ENCODE results near the gene DHRS12. TPM values are rescaled to one million over a fixed set of nuclear protein-coding genes. Genes with fewer than 3 reads are reported as not detected.

The DHRS12 gene
- total RNA-seq, 1 experiment from 2014 or later, result 8.8 TPM

DNA sequence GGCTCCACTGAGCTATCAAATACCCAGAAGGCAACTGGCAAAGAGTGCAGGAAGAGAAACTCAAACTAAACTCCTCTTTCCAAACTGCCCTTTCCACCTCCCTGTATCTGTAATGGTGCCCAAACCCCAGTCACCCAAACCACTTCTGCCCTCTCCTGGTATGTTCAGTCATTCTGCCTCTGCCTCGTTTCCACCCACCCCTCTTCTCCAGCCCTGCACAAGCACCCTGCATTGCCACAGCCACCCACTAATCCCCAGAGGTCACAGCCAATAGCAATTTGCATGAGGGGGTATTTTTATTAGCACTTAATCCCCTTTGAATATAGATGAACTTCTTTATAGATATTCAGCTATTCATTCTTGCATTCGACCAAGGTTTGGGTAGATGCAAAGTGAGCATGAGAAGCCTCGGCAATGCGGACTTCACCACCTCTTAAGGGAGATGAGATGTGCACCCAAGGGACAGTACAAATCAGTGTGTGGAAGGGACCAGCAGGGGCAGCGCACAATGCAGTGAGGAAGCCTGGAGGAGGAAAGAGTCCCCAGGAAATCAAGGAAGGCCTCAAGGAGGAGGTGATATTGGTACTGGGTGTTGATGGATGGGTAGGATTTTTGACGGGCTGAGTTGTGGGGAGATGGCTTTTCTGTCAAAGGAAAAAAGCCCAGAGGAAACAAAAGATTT lies 28.6 kb upstream of the DHRS12 start:
- Histone ChIP-seq H2BK12ac (ENCODE audit: insufficient read length, low read depth, low read length) (no peak overlapping the region), H4K20me1 (ENCODE audit: control insufficient read depth, insufficient read depth, insufficient read length) (no peaks in the 10 kb centered on the region), H3K23ac (ENCODE audit: insufficient read length, low read depth, low read length) (no peak overlapping the region), H2AFZ (ENCODE audit: low read length) (no peak overlapping the region), H3K27ac (ENCODE audit: insufficient read length, low read depth, low read length) (no peak overlapping the region), H3K79me1 (ENCODE audit: insufficient read depth, low read depth, low read length, poor library complexity, severe bottlenecking) (no peaks in the 10 kb centered on the region), H3K56ac (ENCODE audit: insufficient read length, low read depth, low read length) (no peak overlapping the region), H3T11ph (ENCODE audit: low read length) (no peak overlapping the region), H4K8ac (replicated peaks; ENCODE audit: insufficient read length, low read depth, low read length) (no peak overlapping the region), H4K91ac (ENCODE audit: insufficient read length, low read depth, low read length) (no peak overlapping the region), H3K79me2 (ENCODE audit: insufficient read depth, low read length) (no peaks in the 10 kb centered on the region), H3K9me3 (ENCODE audit: control insufficient read depth, low read depth, low read length) (no peaks in the 10 kb centered on the region), H3K18ac (ENCODE audit: insufficient read length, low read depth, low read length) (no peak overlapping the region), H3K9ac (ENCODE audit: extremely low read depth, insufficient read length, low read length) (no peak overlapping the region), H3K4me1 (ENCODE audit: insufficient read depth, low read length) (no peaks in the 10 kb centered on the region), H2BK20ac (ENCODE audit: low read depth, low read length, poor library complexity, severe bottlenecking) (no peak overlapping the region), H2BK5ac (ENCODE audit: insufficient read length, low read length) (no peak overlapping the region), H3K23me2 (ENCODE audit: insufficient read length, low read depth, low read length, poor library complexity, severe bottlenecking) (no peaks in the 10 kb centered on the region), H2BK15ac (ENCODE audit: low read depth, low read length) (no peak overlapping the region), H2BK120ac (ENCODE audit: low read depth, low read length, poor library complexity, severe bottlenecking) (no peak overlapping the region), H3K14ac (ENCODE audit: insufficient read depth, low read length) (no peak overlapping the region), H3K4ac (ENCODE audit: low read depth, low read length) (no peak overlapping the region), H3K4me2 (ENCODE audit: insufficient read depth, insufficient read length, low read length) (no peak overlapping the region), H4K5ac (ENCODE audit: insufficient read length, low read depth, low read length) (no peak overlapping the region), H2AK5ac (ENCODE audit: insufficient read length, low read length) (no peak overlapping the region), H3K27me3 (ENCODE audit: insufficient read depth, low read length) (no peaks in the 10 kb centered on the region)
- no CpG with 5 or more reads among the region's 6 CpGs for WGBS (ENCODE audit: extremely low coverage, insufficient read length, low lambda C conversion rate)
- DNase-seq, result peak; percentile 46
- no peaks in the 10 kb centered on the region for H3K9me3 Mint-ChIP-seq
- no peak overlapping the region for H3K27ac Mint-ChIP-seq
- no peaks in the 10 kb centered on the region; the same call in none of the 2 replicates for H3K27me3 Mint-ChIP-seq (ENCODE audit: low read depth)
- H3K4me3 Mint-ChIP-seq, result no peak overlapping the region
- peaks cover 9 to 12% of the 10 kb centered on the region in 2 experiments for H3K4me1 Mint-ChIP-seq
- no peaks in the 10 kb centered on the region for H3K36me3 Mint-ChIP-seq (ENCODE audit: insufficient read depth in 1 of 3, low read depth in 3 of 3)
- TF ChIP-seq, protein P1, sequence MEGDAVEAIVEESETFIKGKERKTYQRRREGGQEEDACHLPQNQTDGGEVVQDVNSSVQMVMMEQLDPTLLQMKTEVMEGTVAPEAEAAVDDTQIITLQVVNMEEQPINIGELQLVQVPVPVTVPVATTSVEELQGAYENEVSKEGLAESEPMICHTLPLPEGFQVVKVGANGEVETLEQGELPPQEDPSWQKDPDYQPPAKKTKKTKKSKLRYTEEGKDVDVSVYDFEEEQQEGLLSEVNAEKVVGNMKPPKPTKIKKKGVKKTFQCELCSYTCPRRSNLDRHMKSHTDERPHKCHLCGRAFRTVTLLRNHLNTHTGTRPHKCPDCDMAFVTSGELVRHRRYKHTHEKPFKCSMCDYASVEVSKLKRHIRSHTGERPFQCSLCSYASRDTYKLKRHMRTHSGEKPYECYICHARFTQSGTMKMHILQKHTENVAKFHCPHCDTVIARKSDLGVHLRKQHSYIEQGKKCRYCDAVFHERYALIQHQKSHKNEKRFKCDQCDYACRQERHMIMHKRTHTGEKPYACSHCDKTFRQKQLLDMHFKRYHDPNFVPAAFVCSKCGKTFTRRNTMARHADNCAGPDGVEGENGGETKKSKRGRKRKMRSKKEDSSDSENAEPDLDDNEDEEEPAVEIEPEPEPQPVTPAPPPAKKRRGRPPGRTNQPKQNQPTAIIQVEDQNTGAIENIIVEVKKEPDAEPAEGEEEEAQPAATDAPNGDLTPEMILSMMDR (conservative IDR thresholded peaks at IDR 0.05), result peak; percentile 53
